Endodermal cell (in vitro differentiated cells): Measurements from ENCODE around the gene PRDM10. TPM values are rescaled to one million over a fixed set of nuclear protein-coding genes. Genes with fewer than 3 reads are reported as not detected.

Experiments used
- DNase-seq: peaks from one replicate; pipeline ENCODE4 v3.0.0-alpha.2; 2017
- H3K27ac ChIP-seq: 2 replicates; pipeline ENCODE4 v1.5.1; 2013; ENCODE audit warnings: mild to moderate bottlenecking, low read depth, low read length, moderate library complexity
- H3K27me3 ChIP-seq: 2 replicates; pipeline ENCODE4 v1.6.1; 2013; ENCODE audit warnings: mild to moderate bottlenecking, low read length, moderate library complexity; ENCODE audit not compliant: insufficient read depth, control insufficient read depth, poor library complexity, severe bottlenecking
- H3K36me3 ChIP-seq: 2 replicates; pipeline ENCODE4 v1.7.0; 2013; ENCODE audit warnings: mild to moderate bottlenecking, low read length, moderate library complexity; ENCODE audit not compliant: control insufficient read depth, insufficient read depth
- H3K4me1 ChIP-seq: one replicate; pipeline ENCODE4 v1.7.0; 2013; ENCODE audit warnings: low read length; ENCODE audit not compliant: control insufficient read depth, insufficient read depth
- H3K4me3 ChIP-seq: 2 replicates; pipeline ENCODE4 v1.5.1; 2013; ENCODE audit warnings: mild to moderate bottlenecking, low read length, moderate library complexity
- H3K9ac ChIP-seq: 2 replicates; pipeline ENCODE4 v1.6.1; 2013; ENCODE audit warnings: mild to moderate bottlenecking, low read length, moderate library complexity; ENCODE audit not compliant: poor library complexity, severe bottlenecking; ENCODE audit errors: extremely low read depth
- H3K9me3 ChIP-seq: 2 replicates; pipeline ENCODE4 v1.6.1; 2013; ENCODE audit warnings: mild to moderate bottlenecking, low read length, moderate library complexity; ENCODE audit not compliant: control insufficient read depth
- H3K27ac Mint-ChIP-seq: 2 replicates; pipeline ENCODE4 v1.8.0; 2020; ENCODE audit warnings: mixed read lengths
- H3K27me3 Mint-ChIP-seq: 2 replicates; pipeline ENCODE4 v1.8.0; 2021; ENCODE audit warnings: mild to moderate bottlenecking, mixed read lengths; ENCODE audit not compliant: insufficient read depth
- H3K36me3 Mint-ChIP-seq: 2 replicates; pipeline ENCODE4 v1.8.0; 2020; ENCODE audit warnings: low read depth, mixed read lengths
- H3K4me1 Mint-ChIP-seq: 2 replicates; pipeline ENCODE4 v1.8.0; 2020; ENCODE audit warnings: mixed read lengths
- H3K4me3 Mint-ChIP-seq: 2 replicates; pipeline ENCODE4 v1.8.0; 2020; ENCODE audit warnings: mild to moderate bottlenecking, moderate library complexity, mixed read lengths
- H3K9me3 Mint-ChIP-seq: 2 replicates; pipeline ENCODE4 v1.8.0; 2020; ENCODE audit warnings: mild to moderate bottlenecking, mixed read lengths
- WGBS, 2 experiments: methylation state at CpG; one replicate each; pipeline versions ENCODE4 v1.1.5 to v1.1.7; 2013; ENCODE audit warnings: missing lambda C conversion rate in 2 of 2, mixed read lengths in 1 of 2; ENCODE audit not compliant: insufficient coverage in 1 of 2, insufficient read length in 1 of 2; 5-methylcytosine and 5-hydroxymethylcytosine counted together
- total RNA-seq, 2 donors: library from RNA; stranded (reverse); fragmentation: NEBNext Ultra II Directional in 1 of 2; extraction: Animal tissue kit (Norgen Biotek cat#: 25700) in 1 of 2; gene quantifications; 2 replicates in 1 of 2; 3 replicates in 1 of 2; pipeline ENCODE4 v1.2.1, GENCODE V29; 2021
- TF ChIP-seq, protein P1 (sequence below): fragments of 200-600 bp; sonication (generic); conservative IDR thresholded peaks from 2 replicates; pipeline ENCODE4 v1.5.0; 2021; ENCODE audit warnings: antibody characterized with exemption, mild to moderate bottlenecking

The PRDM10 gene
- total RNA-seq, 2 donors from 2014 or later: 15.9 to 16.4 TPM

DNA sequence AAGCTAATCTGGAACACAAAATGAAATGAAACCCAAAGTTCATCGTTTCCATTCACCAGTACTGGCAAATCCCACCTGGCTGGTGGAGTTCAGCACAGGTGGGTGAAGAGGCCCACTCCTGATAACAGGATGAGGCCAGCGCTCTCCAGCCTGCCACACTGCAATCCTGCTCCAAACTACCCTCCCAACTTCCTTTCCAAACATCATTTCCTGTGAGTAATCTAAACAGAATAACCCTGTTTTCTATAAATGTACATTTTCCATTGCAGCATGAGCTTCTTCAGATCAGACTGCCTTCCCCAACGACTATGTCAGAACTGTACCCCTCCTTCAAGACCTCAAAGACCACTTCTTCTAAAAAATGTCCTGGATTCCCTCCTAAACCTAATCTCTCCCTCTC, 91.3 kb downstream of the PRDM10 start:
- Histone ChIP-seq H3K27ac (no peak overlapping the region), H3K4me1 (no peaks in the 10 kb centered on the region), H3K4me3 (no peak overlapping the region), H3K36me3 (peaks cover 39% of the 10 kb centered on the region), H3K9me3 (no peaks in the 10 kb centered on the region), H3K27me3 (no peaks in the 10 kb centered on the region), H3K9ac (no peak overlapping the region)
- peaks cover 42% of the 10 kb centered on the region for H3K36me3 Mint-ChIP-seq
- no peaks in the 10 kb centered on the region for H3K9me3 Mint-ChIP-seq
- H3K4me3 Mint-ChIP-seq: no peak overlapping the region
- H3K27ac Mint-ChIP-seq: peak overlapping the region; percentile 18
- no peaks in the 10 kb centered on the region for H3K27me3 Mint-ChIP-seq
- TF ChIP-seq, protein P1, sequence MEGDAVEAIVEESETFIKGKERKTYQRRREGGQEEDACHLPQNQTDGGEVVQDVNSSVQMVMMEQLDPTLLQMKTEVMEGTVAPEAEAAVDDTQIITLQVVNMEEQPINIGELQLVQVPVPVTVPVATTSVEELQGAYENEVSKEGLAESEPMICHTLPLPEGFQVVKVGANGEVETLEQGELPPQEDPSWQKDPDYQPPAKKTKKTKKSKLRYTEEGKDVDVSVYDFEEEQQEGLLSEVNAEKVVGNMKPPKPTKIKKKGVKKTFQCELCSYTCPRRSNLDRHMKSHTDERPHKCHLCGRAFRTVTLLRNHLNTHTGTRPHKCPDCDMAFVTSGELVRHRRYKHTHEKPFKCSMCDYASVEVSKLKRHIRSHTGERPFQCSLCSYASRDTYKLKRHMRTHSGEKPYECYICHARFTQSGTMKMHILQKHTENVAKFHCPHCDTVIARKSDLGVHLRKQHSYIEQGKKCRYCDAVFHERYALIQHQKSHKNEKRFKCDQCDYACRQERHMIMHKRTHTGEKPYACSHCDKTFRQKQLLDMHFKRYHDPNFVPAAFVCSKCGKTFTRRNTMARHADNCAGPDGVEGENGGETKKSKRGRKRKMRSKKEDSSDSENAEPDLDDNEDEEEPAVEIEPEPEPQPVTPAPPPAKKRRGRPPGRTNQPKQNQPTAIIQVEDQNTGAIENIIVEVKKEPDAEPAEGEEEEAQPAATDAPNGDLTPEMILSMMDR: no peak
- 83 to 100% methylated on average over 2 to 3 of the region's 3 CpGs for WGBS, 2 experiments
- H3K4me1 Mint-ChIP-seq: peaks cover 4% of the 10 kb centered on the region
- DNase-seq: no peak

DNA sequence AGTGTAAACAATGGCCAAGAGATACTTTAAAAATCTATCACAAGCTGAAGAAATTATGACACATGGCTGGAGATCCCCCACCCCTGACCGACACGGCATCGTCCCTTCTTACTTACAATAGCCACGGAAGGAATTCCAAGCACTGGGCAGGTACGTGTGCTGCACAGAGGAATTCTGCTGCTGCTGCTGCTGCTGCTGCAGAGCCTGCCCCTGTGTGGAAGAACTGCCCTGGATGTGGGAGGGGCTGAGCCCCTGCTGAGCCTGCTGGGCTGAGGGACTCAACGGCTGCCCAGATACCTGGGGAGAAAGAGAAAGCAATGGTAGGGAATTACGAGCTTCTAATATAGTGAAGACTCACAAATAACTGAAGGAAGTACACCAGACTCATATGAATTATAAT, 92.3 kb downstream of the PRDM10 start:
- H3K9ac ChIP-seq: no peak overlapping the region
- H3K27ac ChIP-seq: no peak overlapping the region
- peak; percentile 79 for DNase-seq
- Mint-ChIP-seq H3K9me3 (no peaks in the 10 kb centered on the region), H3K27me3 (no peaks in the 10 kb centered on the region), H3K27ac (peak overlapping the region; percentile 61), H3K4me1 (peaks cover 4% of the 10 kb centered on the region), H3K4me3 (no peak overlapping the region), H3K36me3 (peaks cover 45% of the 10 kb centered on the region)
- peaks cover 43% of the 10 kb centered on the region for H3K36me3 ChIP-seq
- 87% methylated on average over 7 of the region's 7 CpGs; no CpG with 5 or more reads in 1 of the 2 experiments for WGBS, 2 experiments
- no peaks in the 10 kb centered on the region for H3K4me1 ChIP-seq
- TF ChIP-seq, protein P1: no peak
- H3K27me3 ChIP-seq: no peaks in the 10 kb centered on the region
- no peak overlapping the region for H3K4me3 ChIP-seq
- H3K9me3 ChIP-seq: no peaks in the 10 kb centered on the region

DNA sequence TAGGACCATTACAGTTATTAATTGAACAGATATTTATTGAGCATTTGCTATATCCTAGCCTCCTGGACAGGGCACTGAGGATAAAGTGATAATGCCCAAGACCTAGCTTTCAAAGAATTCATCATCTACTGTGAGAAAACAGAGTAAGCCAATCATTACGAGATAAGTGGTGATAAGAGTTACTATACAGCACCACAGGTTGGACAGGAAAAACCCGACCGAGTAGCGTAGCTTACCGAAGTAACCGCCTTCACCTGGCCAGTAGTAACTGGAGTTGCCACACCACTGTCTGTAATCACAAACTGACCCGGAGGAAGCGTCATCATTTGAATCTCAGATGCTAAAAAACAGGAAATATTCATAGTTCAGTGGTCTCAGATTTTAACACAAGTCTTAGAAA, 97.2 kb downstream of the PRDM10 start:
- Histone ChIP-seq H3K4me3 (no peak overlapping the region), H3K27me3 (no peaks in the 10 kb centered on the region), H3K36me3 (peaks cover 47% of the 10 kb centered on the region), H3K27ac (no peak overlapping the region), H3K4me1 (no peaks in the 10 kb centered on the region), H3K9me3 (no peaks in the 10 kb centered on the region), H3K9ac (no peak overlapping the region)
- H3K36me3 Mint-ChIP-seq: peaks cover 46% of the 10 kb centered on the region
- WGBS, 2 experiments: 96 to 99% methylated on average over 8 of the region's 8 CpGs
- H3K27me3 Mint-ChIP-seq: no peaks in the 10 kb centered on the region
- DNase-seq: no peak
- H3K9me3 Mint-ChIP-seq: no peaks in the 10 kb centered on the region
- TF ChIP-seq, protein P1: no peak
- peaks cover 3% of the 10 kb centered on the region for H3K4me1 Mint-ChIP-seq
- no peak overlapping the region for H3K27ac Mint-ChIP-seq
- H3K4me3 Mint-ChIP-seq: no peak overlapping the region
